ACC112 (cell line): Measurements from ENCODE around the gene BARD1.

Experiments
- H2AFZ ChIP-seq: fragments of 200-600 bp; sonication (generic); one replicate; pipeline ENCODE4 v1.6.0; 2017; ENCODE audit warnings: antibody characterized with exemption, low read length; ENCODE audit not compliant: unreplicated experiment
- H3K27ac ChIP-seq: fragments of 200-600 bp; sonication (generic); 2 replicates; pipeline ENCODE4 v1.5.1; 2014; ENCODE audit warnings: low read depth, mild to moderate bottlenecking, antibody characterized with exemption, low read length, moderate library complexity
- H3K27me3 ChIP-seq: fragments of 200-600 bp; sonication (generic); 2 replicates; pipeline ENCODE4 v1.6.1; 2014; ENCODE audit warnings: mild to moderate bottlenecking, antibody characterized with exemption, low read length, moderate library complexity, mixed read lengths; ENCODE audit not compliant: insufficient read depth
- H3K36me3 ChIP-seq: fragments of 200-600 bp; sonication (generic); 2 replicates; pipeline ENCODE4 v1.6.1; 2016; ENCODE audit warnings: mild to moderate bottlenecking, antibody characterized with exemption, low read length, moderate library complexity, mixed read lengths; ENCODE audit not compliant: insufficient read depth
- H3K4me1 ChIP-seq: fragments of 200-600 bp; sonication (generic); one replicate; pipeline ENCODE4 v1.6.1; 2016; ENCODE audit warnings: low read length, mixed read lengths; ENCODE audit not compliant: insufficient read depth, unreplicated experiment, control insufficient read depth
- H3K4me3 ChIP-seq: fragments of 200-600 bp; sonication (generic); 2 replicates; pipeline ENCODE4 v1.5.1; 2014; ENCODE audit warnings: mild to moderate bottlenecking, low read depth, low read length
- H3K79me2 ChIP-seq: fragments of 200-600 bp; sonication (generic); one replicate; pipeline ENCODE4 v1.6.0; 2016; ENCODE audit warnings: low read length; ENCODE audit not compliant: control insufficient read depth, unreplicated experiment, insufficient read depth

Gene BARD1

GRCh38 chr2:214676421-214677089, 132.9 kb downstream of the BARD1 start:
- H3K79me2 ChIP-seq, result no peaks in the 10 kb centered on the region
- no peak overlapping the region for H3K4me3 ChIP-seq
- no peaks in the 10 kb centered on the region for H3K4me1 ChIP-seq
- no peak overlapping the region for H2AFZ ChIP-seq
- no peak overlapping the region for H3K27ac ChIP-seq
- H3K36me3 ChIP-seq, result no peaks in the 10 kb centered on the region
- H3K27me3 ChIP-seq, result no peaks in the 10 kb centered on the region
